HG03066 (cell line): Measurements from ENCODE around the gene PLA2G15.

Experiments
- ATAC-seq: cut with Tn5 transposase; IDR thresholded peaks from one replicate; pipeline ENCODE4 v1.9.1; 2021; ENCODE audit warnings: low read depth; ENCODE audit not compliant: unreplicated experiment

The PLA2G15 gene

GRCh38 chr16:68249371-68249770 is 4.2 kb downstream of the PLA2G15 start:
- ATAC-seq: no peak

DNA sequence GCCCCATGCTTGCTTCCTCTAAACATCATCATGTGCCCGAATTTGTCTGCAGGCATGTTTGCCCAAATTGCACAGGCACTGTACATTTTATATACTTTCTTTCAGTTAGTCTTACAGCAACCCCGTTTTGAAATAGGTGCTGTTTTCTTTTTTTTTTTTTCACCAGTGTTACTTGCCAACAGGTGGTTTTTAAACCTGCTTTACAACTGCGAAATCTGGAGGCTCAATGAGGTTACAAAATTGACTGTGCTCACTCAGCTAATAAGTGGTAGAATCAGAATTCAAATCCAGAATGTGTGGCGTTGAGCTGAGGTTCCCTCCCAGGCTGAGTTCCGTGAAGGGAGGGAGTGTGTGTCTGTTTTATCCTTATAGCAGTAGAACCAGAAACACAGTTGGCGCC is 5.8 kb downstream of the PLA2G15 start:
- ATAC-seq: no peak

DNA sequence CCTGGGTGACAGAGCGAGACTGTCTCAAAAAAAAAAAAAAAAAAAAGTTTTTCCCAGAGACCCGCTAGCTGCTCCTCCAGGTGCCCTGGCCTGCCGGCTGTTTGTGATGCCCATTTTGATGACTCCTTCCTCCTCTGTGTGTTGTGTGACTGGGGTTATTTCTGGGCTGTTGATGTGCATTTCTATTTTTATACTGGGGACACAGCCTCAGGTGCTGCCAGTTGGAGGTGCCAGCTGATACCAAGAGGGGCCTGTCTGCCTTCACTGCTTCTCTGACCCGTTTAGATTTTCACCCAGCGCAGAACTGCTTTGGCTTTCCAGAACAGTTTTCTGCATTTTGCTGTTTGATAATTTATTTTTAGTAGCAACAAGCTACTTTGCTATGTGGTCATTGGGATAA is 6.7 kb downstream of the PLA2G15 start:
- no peak for ATAC-seq

GRCh38 chr16:68252383-68252782 is 7.2 kb downstream of the PLA2G15 start:
- no peak for ATAC-seq

GRCh38 chr16:68253721-68254120 is 8.5 kb downstream of the PLA2G15 start:
- ATAC-seq: no peak

GRCh38 chr16:68255712-68256111 is 10.5 kb downstream of the PLA2G15 start:
- ATAC-seq: no peak

- peak; percentile 47 for ATAC-seq
These were observed 12.2 kb downstream of the PLA2G15 start for GRCh38 chr16:68257251-68257905.

GRCh38 chr16:68257906-68258800 is 13.0 kb downstream of the PLA2G15 start:
- peak; percentile 28 for ATAC-seq

DNA sequence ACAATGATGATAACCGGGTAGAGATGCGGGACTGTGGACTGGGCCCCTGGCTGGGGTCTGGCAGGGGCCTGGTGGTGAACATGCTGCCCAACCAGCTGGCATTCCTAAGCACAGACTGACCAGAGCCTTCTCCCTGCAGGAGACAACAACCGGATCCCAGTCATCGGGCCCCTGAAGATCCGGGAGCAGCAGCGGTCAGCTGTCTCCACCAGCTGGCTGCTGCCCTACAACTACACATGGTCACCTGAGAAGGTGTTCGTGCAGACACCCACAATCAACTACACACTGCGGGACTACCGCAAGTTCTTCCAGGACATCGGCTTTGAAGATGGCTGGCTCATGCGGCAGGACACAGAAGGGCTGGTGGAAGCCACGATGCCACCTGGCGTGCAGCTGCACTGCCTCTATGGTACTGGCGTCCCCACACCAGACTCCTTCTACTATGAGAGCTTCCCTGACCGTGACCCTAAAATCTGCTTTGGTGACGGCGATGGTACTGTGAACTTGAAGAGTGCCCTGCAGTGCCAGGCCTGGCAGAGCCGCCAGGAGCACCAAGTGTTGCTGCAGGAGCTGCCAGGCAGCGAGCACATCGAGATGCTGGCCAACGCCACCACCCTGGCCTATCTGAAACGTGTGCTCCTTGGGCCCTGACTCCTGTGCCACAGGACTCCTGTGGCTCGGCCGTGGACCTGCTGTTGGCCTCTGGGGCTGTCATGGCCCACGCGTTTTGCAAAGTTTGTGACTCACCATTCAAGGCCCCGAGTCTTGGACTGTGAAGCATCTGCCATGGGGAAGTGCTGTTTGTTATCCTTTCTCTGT is 14.0 kb downstream of the PLA2G15 start:
- ATAC-seq: no peak

DNA sequence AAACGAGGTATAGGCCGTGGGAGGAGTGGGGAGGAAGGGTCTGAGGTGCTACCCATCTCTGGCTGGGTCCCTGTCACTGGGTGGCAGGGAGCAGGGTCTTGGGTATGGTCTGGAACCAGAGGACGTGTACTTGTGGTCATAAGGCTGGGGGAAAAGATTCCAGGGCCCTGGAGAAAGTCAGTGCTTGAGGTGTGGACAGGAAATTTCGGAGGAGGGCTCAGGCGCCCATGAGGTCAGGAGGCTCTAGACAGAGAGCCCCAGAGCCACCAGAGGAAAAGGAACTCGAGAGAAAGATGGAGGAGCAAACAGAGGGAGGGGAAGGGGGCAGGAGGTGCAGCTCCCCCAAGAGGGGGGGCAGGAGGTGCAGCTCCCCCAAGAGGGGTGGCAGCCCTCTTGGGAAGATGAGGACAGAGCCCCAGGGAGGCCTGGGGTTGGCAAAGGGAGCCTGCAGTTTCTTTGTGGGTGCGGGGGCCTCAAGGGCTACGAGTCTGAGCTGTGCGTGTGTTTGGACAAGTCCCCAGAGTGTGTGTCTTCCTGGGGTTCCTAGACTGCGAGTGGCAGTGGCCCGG is 18.5 kb downstream of the PLA2G15 start:
- peak; percentile 9 for ATAC-seq

GRCh38 chr16:68264128-68265077 is 19.2 kb downstream of the PLA2G15 start, which contains the start of gene SLC7A6:
Gene SLC7A6, plus strand, starts transcription at chr16:68264526. Its CDS starts 10,201 bp downstream, at chr16:68274727.
- peak; percentile 56 for ATAC-seq

DNA sequence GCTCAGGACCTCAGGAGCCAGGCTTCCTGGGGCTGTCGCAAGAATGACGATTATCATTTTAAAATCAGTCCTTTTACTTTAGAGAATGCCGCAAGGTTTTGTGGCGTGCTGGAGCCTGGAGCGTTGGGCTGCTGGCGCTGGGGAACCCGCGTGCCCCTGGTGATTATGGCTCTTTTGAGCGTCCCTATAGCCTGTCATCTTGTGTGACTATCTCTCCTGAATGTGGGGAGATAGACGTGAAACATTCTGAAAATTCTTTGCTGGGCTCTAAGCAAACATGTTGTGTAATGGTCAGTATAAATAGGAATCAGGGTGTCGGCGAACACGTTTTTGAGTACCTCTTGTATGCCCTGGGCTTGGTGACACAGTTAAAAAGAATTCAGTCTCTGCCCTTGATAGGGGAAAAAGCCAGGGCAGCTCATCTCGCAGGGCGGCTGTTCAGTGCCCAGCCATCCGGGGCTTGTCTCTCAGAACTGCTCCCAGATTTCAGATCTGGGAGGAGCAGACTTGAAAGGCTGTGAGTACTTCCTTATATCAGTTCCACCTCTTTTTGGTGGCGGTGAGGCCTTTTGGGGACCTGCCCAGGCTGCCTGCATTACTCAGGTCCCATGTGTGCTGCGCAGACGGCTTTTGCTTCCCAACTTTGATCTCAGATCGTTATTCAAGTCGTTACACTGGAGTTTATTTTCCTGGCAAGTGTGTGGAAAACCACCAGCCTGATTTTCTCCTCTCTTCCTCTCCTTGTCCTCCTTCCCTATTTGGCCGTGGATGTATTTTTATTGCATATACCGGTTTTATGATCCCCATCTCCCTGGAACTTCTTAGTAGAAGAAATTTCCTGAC is 20.1 kb downstream of the PLA2G15 start:
- ATAC-seq: no peak

DNA sequence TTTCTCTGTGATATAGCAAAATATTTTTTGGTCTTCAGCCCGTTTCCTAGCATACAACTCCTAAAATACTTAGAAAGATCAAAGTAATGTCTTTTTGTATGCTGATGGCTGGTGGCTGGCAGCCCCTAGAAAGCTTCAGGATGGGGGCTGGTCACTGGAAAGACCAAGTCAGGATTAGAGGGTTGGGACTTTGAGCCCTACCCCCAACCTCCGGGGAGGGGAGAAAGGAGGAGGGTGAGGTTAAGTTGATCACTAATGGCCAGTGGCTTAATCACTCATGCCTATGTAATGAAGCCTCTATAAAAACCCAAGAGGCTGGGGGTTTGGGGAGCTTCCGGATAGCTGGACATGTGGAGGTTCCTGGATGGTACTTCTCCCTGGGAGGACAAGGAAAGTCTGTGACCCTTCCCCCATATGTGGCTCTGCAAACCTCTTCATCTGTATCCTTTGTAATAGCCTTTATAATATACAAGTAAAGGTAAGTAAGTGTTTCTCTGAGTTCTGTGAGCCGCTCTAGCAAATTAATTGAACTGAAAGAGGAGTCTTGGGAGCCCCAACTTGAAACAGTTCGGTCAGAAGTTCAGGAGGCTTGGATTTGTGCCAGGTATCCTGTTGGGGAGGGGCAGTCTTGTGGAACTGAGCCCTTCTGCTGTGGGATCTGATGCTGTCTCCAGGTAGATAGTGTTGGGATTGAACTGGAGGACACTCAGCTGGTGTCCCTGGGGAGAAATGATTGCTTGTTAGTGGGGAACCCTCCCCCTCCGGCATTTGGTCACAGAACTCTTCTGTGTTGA is 22.6 kb downstream of the PLA2G15 start:
- ATAC-seq: no peak

GRCh38 chr16:68269793-68270192 is 24.6 kb downstream of the PLA2G15 start:
- ATAC-seq: no peak

- no peak for ATAC-seq
These were observed 25.2 kb downstream of the PLA2G15 start for GRCh38 chr16:68270353-68270752.

DNA sequence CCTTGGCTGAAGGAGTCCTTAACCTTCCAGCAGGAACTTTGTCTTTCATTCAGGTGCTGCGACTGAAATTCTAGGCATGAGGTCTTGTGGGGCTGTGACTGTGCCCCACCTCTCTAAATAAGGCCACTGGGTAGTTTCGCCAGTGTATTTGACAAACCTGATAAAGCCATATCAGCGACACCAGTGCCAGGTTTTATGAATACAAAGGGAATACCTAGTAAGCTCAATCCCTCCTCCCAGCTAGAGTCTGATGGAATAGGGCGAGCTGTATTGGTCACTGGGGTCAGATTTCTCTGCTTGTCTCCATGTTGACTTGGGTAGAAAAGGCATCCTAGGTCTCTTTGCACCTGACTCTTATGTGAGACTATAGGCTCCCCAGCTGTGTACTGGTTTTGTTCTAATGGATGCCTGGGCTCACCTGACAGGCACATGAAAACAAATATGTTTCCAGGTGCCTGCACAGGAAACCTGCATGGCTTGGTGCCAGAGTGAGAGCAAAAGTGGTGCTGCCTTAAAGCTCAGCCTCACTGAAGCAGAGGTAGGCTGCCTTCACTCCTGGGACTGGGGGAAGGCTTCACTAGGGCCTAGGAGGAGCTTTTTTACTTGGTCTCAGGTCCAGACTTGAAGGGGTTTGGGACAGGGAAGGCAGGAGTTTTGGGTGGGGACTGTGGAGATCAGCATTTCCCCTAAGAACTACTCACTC is 27.5 kb downstream of the PLA2G15 start:
- no peak for ATAC-seq

GRCh38 chr16:68273459-68273858 is 28.3 kb downstream of the PLA2G15 start:
- ATAC-seq: no peak
